ENCODE results near the gene BRF1. TPM values are rescaled to one million over a fixed set of nuclear protein-coding genes. Genes with fewer than 3 reads are reported as not detected.

The BRF1 gene
- total RNA-seq, 1 experiment from 2014 or later, result 41.2 TPM

- BruUV-seq (replicated peaks), result no TSS peak
Observed at GRCh38 chr14:105340821-105341733, 40.3 kb upstream of the BRF1 start.

DNA sequence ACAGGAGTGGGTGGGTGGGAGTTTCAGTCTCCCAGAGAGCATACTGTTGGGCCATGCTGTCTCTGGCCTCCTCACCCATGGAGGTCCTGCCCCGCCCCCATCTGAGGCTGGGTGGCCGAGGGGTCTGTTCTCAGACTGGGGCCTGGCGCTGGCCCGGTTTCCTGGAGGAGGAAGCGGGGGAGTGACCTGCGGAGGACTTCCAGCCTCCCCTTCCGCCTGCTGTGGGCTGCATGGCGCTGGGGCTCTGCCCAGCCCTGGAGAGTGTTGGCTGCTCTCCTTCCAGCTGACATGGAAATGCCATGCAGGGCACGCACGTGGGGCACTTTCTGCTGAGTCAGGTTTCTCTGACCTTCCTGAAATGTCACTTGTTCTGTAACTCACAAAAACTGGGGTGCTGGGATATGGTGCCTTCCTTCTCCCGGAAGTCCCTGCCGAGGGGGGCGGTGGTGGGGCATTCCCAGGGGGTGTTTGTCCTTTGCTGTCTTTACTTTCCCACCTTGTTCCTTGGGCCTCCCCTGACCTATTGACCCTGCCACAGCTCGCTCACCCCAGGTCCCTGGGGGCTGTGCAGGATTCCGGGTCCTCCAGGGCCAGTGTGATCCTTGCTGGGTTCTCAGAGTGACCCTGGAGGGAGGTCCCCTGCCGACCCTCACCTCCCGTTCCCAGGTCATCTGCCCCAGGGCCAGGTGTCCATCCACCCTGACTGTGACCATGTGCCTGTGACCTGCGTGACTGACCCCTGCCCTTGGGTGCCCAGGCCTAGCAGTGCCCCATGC is 37.4 kb upstream of the BRF1 start:
- peaks cover 17% of the 10 kb centered on the region; the same call in 1 of the 2 replicates for H3K79me2 ChIP-seq (ENCODE audit: insufficient read depth, low read length)
- TF ChIP-seq JUND (IDR thresholded peaks at IDR 0.05) (no peak), TCF7L2 (IDR thresholded peaks at IDR 0.05; ENCODE audit: borderline replicate concordance, extremely low read depth, insufficient read depth, insufficient read length) (no peak), REST (IDR thresholded peaks at IDR 0.05; ENCODE audit: low read depth) (no peak), EGR1 (IDR thresholded peaks at IDR 0.05; ENCODE audit: low read depth) (no peak), ZFX (IDR thresholded peaks at IDR 0.05) (no peak), ZBTB33 (IDR thresholded peaks at IDR 0.05; ENCODE audit: extremely low read depth, insufficient replicate concordance, low read length) (no peak), ZNF274 (IDR thresholded peaks at IDR 0.05; ENCODE audit: low read depth, low read length) (no peak)
- POLR2A ChIA-PET, result no interaction called here
- H3K9ac ChIP-seq (ENCODE audit: low read length), result no peak overlapping the region
- no peak overlapping the region for H3K27ac ChIP-seq (ENCODE audit: low read depth, low read length)
- ATAC-seq (no peak), DNase-seq (ENCODE audit: low read depth, low spot score) (no peak)
- H3K4me1 ChIP-seq (ENCODE audit: control insufficient read depth in 1 of 2, insufficient read depth in 2 of 2, low read length in 2 of 2), result no peaks in the 10 kb centered on the region
- BruUV-seq (replicated peaks), result no TSS peak
- RAD21 ChIA-PET (ENCODE audit: low non-redundant PET in 1 of 2, low total read pairs in 2 of 2, uncharacterized antibody in 2 of 2, unreplicated experiment in 2 of 2), result no interaction called here
- no peak overlapping the region for H2AFZ ChIP-seq (ENCODE audit: low read depth, low read length, poor library complexity, severe bottlenecking)
- H3K9me3 ChIP-seq (ENCODE audit: control insufficient read depth in 1 of 2, insufficient read depth in 1 of 2, low read depth in 1 of 2, low read length in 2 of 2), result no peaks in the 10 kb centered on the region
- no peaks in the 10 kb centered on the region for H3K36me3 ChIP-seq (ENCODE audit: control insufficient read depth in 1 of 2, insufficient read depth in 2 of 2, low read length in 2 of 2)
- no peak overlapping the region for H3K4me2 ChIP-seq (ENCODE audit: low read length)
- H3K4me3 ChIP-seq (replicated peaks in 1 of 2; ENCODE audit: low read depth in 1 of 2, low read length in 2 of 2), result no peak overlapping the region
- no peaks in the 10 kb centered on the region for H3K27me3 ChIP-seq (ENCODE audit: insufficient read depth, low read length)
- no peaks in the 10 kb centered on the region for H4K20me1 ChIP-seq (ENCODE audit: insufficient read depth)
- H3K9me2 ChIP-seq (ENCODE audit: insufficient read depth), result no peaks in the 10 kb centered on the region
- CTCF ChIA-PET, result no interaction called here
- intact Hi-C loops (cut with micrococcal nuclease), result no loop called here

More at GRCh38 chr14:105340821-105341733, 40.3 kb upstream of the BRF1 start:
- Histone ChIP-seq H3K9me2 (ENCODE audit: insufficient read depth) (no peaks in the 10 kb centered on the region), H3K36me3 (ENCODE audit: control insufficient read depth in 1 of 2, insufficient read depth in 2 of 2, low read length in 2 of 2) (no peaks in the 10 kb centered on the region), H3K9me3 (ENCODE audit: control insufficient read depth in 1 of 2, insufficient read depth in 1 of 2, low read depth in 1 of 2, low read length in 2 of 2) (no peaks in the 10 kb centered on the region), H3K4me1 (ENCODE audit: control insufficient read depth in 1 of 2, insufficient read depth in 2 of 2, low read length in 2 of 2) (no peaks in the 10 kb centered on the region), H3K4me3 (replicated peaks in 1 of 2; ENCODE audit: low read depth in 1 of 2, low read length in 2 of 2) (no peak overlapping the region), H4K20me1 (ENCODE audit: insufficient read depth) (no peaks in the 10 kb centered on the region), H3K9ac (ENCODE audit: low read length) (no peak overlapping the region), H3K4me2 (ENCODE audit: low read length) (no peak overlapping the region), H3K79me2 (ENCODE audit: insufficient read depth, low read length) (peaks cover 6% of the 10 kb centered on the region; the same call in 1 of the 2 replicates), H2AFZ (ENCODE audit: low read depth, low read length, poor library complexity, severe bottlenecking) (no peak overlapping the region), H3K27me3 (ENCODE audit: insufficient read depth, low read length) (no peaks in the 10 kb centered on the region), H3K27ac (ENCODE audit: low read depth, low read length) (no peak overlapping the region)
- POLR2A ChIA-PET, result no interaction called here
- RAD21 ChIA-PET (ENCODE audit: low non-redundant PET in 1 of 2, low total read pairs in 2 of 2, uncharacterized antibody in 2 of 2, unreplicated experiment in 2 of 2), result no interaction called here
- DNase-seq (ENCODE audit: low read depth, low spot score) (no peak), ATAC-seq (no peak)
- no peak for TF ChIP-seq ELF1 (IDR thresholded peaks at IDR 0.05; ENCODE audit: borderline replicate concordance, low read depth)
- intact Hi-C loops (cut with micrococcal nuclease), result no loop called here
- CTCF ChIA-PET, result no interaction called here

All from HCT116 (cell line).